Stimulated activated CD4-positive, alpha-beta T cell treated with anti-CD3 and anti-CD28 coated beads, Interleukin-1b, Interleukin-23, amount 100 ng/mL, for 4 hours (primary cell): ENCODE measurements around the gene FAIM.
"Not testable (repeated sequence)": the region's sequence is repeated elsewhere in the genome, so short reads cannot be mapped to it uniquely, and the experiment has no call there.

Source experiments
- DNase-seq, 2 donors: peaks; one replicate each; pipeline ENCODE4 v3.0.0-alpha.2; 2020; ENCODE audit warnings: low read depth in 2 of 2

The FAIM gene, protein sequence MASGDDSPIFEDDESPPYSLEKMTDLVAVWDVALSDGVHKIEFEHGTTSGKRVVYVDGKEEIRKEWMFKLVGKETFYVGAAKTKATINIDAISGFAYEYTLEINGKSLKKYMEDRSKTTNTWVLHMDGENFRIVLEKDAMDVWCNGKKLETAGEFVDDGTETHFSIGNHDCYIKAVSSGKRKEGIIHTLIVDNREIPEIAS

DNA sequence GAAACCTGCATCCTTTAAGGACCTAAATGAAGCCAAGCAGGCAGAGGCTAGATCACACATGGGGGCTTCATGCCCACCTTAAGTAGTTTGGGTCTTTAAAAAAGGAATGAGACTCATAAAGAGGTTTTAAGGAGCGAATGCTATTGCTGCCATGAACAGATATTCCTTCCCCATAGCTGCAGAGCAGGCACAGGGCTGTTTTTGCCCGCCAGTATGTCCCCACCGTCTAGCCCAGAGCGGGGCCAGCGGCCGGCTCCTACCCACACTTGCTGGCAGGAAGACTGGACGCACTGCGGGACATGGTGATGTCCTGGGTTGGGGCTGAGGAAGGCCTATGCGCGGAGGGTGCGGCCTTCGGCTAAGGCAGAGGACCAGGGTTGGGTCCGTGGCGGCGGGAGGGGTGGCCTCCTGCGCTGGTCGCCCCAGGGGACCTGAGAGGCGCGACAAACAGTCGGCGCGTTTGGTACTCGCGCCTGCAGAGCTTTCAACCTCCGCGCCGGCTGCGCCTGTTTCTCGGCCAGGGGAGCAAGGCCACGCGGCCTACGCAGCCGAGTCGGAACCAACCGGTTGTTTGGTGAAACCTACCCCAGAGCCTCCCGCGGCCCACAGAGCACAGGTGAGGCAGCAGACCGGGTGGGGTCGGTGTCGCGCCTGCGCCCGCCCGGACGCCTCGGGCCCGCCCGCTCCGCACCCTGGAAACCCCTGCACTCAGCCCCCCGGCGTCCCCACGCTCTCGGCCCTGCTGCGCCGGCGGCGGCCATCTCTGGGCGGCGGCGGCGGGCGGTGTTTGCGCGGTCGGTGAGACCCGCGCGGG lies at the start of gene FAIM:
FAIM (plus strand) TSS at position 450 of the 814 bp plus-strand sequence. CDS start 10,956 bp downstream, outside the sequence.
- DNase-seq = peak; percentile 33 to 56

- no peak for DNase-seq
These were observed 49.4 kb upstream of the FAIM start for GRCh38 chr3:138559134-138559533.

DNA sequence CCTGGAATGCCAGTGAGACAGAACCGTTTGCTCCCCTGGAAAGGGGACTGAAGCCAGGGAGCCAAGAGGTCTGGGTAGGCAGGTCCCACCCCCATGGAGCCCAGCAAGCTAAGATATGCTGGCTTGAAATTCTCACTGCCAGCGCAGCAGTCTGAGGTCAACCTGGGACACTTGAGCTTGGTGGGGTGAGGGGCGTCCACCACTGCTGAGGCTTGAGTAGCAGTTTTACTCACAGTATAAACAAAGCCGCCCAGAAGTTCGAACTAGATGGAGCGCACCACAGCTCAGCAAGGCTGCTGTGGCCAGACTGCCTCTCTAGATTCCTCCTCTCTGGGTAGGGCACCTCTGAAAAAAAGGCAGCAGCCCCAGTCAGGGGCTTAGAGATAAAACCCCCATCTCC lies 48.1 kb upstream of the FAIM start:
- no peak for DNase-seq

- not testable (repeated sequence) for DNase-seq
These were observed 45.7 kb upstream of the FAIM start for GRCh38 chr3:138562902-138563301.

- DNase-seq = not testable (repeated sequence)
These were observed 42.3 kb upstream of the FAIM start for GRCh38 chr3:138566293-138566692.

DNA sequence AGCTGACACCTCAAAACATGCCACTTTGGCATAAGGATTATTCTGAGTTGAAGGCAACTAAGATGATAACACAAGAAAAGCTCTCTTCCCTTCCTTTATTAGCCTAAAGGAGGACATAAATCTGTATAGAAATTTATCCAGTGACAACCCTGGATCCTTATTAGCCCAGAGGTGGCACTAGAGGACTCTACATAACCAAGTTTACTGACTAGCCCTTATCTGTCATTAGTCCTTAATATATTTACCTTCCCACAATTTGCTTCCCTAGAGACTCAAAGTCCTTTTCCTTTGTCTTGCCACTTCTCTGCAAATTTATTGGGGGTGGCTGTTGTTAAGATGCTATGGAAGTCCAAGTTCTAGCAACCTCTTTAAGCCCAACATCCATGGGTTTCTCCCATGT lies 41.2 kb upstream of the FAIM start:
- DNase-seq = no peak

DNA sequence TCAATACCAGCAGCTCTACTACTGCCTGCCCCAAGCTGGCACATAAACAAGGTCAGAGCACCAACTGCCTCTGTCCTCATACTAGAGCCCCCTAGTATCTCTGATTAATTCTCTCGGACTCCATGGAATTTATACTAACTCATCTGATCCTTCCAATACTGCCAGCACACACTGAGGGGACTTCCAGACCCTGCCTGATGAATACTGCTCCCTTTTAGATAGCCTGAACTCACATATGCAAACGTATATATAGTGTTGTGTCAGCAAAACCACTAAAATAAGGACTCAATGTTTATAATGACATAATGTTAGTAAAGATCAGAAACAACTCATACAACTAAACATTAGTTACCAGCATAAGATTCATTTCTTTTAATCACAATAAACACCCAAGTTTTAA lies 39.5 kb upstream of the FAIM start:
- DNase-seq = no peak

GRCh38 chr3:138569624-138570023 lies 38.9 kb upstream of the FAIM start:
- DNase-seq = not testable (repeated sequence)

DNA sequence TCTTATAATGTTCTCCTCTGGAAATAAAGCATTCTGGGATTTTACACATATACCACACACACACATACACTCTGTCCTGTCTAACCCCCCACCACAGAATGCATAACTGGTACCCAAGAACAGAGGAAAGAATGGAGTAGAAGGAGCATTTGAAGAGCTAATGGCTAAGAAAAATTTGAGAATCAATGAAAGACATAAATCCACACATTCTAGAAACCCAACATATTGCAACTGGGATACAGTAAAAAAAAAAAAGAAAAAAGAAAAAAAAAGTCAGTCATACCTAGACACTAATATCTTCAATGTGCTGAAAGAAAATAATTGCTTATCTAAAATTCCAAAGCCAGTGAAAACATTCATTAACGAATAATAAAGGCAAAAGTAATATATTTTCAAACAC lies 35.4 kb upstream of the FAIM start:
- no peak for DNase-seq

DNA sequence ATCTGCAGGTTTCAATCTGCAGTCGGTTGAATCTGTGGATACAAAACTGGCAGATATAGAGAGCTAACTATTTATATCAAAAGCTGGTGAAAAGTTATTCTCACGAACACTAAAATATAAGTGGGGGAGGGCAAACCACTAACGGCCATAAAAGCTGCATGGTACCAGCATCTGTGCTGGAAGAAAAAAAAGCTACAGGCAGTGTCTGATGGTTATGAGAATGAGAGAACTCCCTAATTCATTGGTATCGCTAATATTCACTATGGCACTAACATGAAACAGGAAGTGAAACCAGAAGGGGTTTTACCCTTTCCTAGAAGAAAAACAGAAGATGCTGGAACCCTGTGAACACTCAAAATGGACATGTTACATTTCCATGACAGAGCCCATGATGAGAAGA lies 30.4 kb upstream of the FAIM start:
- DNase-seq = no peak

DNA sequence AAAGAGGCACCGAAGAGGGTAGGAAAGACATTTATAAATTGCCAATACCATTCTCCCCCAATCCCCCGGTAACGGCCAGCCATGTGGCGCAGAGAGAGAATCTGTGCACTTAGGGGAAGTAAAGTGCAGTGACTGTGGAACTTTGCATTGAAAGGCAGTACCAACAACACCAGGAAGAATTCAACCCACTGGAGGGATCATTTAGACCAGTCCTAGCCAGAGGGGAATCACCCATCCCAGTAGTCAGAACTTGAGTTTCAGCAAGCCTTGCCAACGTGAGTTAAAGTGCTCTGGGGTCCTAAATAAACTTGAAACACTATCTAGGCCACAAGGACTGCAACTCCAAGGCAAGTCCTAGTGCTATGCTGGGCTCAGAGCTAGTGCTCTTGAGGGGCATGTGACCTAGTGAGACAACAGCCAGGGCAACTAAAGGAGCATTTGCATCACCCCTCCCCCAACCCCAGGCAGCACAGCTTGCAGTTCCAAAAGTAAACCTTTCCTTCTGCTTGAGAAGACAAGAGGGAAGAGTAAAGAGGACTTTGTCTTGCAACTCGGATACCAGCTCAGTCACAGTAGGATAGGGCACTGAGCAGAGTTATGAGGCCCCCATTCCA lies 29.5 kb upstream of the FAIM start:
- DNase-seq = no peak

- no peak for DNase-seq
These were observed 21.2 kb upstream of the FAIM start for GRCh38 chr3:138587374-138587773.

- DNase-seq = no peak
These were observed 20.1 kb upstream of the FAIM start for GRCh38 chr3:138588445-138588844.

DNA sequence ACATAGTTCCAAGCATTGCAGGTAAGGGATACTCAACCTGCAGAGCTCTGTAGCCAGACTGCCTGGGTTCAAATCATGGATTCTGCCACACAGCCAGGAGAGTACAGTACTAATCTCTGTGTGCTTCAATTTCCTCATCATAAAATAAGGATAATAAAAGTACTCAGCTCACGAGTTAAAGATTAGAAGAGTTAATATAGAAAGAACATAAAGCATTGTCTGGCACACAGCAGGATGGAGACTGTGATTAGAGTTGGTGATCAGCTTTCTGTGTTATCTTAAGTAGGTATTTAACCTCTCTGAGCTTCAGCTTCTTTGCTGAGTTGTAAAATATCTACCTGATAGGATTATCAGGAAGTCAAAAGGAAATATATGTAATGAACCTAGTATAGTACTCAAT lies 17.2 kb upstream of the FAIM start:
- no peak for DNase-seq

DNA sequence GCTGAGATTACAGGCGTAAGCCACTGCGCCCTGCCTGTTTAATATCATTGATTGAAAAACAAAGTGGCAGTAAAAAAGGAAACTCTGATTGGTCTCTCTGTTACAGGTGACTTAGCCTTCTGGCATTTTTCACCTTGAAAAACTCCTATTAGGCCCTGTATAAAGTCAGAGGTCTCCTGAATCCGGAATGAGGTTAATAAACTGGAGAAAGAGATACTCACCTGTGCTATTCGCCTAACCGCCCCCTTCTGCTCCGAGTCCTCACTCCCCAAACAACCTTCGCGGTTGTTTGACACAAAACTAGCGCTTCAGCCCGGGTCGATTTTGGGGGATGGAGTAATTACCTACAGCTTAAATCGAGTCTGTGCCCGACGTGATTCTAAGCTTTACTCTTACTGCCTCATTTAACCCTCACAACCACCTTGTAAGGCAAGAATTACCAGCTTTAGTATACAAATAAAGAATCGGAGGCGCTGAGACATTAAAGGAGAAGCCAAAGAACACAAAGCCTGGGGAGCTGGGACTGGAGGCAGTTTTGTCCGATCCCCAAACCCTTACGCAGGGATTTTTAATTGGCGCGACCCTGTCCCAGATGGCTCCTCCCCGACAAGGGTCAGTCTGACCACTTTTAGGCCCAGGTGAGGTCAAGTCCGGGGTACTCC lies 15.0 kb upstream of the FAIM start:
- DNase-seq = no peak

- DNase-seq = peak; percentile 72 to 79
These were observed 14.2 kb upstream of the FAIM start, which contains the start of gene CEP70 for GRCh38 chr3:138594150-138594934. CEP70 (minus strand) TSS chr3:138594260; CDS start chr3:138572927, 21,333 bp downstream.

- DNase-seq = no peak
These were observed 13.5 kb upstream of the FAIM start for GRCh38 chr3:138594935-138595610.

DNA sequence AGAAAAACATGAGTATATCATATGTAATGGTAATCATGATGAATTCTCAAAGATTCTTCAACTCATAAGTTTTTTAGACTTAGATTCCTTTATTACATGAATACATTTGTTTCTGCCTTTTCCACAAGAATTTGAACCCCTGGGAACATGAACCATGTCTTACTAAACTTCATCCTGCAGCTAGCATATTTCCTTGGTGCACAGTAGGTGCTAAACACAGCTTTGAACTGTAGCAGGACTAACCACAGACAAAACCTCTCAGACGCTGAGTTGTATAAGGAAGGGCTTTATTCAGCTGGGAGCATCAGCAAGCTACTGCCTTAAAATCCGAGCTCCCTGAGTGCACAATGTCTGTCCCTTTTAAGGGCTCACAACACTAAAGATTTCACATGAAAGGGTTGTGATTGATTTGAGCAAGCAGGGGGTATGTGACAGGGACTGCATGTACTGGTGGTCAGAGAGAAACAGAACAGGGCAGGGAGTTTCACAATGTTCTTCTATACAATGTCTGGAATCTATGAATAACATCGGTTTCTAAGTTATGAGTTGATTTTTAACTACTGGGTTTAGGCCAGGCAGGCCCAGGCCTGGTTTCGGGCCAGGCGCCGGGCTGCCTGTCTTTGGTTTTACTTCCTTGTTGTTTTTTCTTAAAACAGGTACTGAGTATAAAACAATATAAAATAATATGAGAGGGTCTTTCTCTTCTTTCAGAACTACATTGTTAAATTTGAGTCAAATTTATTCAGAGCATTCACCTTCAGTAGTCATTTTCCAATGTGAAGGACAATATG lies 11.2 kb upstream of the FAIM start:
- DNase-seq = not testable (repeated sequence)

DNA sequence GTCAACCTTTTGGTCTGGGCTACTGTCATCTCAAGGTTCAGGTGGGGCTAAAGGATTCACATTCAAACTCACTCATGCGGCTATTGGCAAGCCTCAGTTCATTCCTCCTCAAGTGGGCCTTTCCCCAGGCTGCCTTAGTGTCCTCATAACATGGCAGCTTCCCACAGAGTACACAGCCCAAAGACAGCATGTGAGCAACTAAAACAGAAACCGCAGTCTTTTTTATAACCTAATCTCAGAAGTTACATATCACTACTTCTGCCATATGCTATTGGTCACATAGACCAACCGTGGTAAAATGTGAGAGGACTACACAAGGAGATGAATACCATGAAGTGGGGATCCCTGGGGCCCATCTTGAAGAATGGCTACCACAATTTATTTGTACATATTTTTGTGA lies 10.0 kb upstream of the FAIM start:
- no peak for DNase-seq

DNA sequence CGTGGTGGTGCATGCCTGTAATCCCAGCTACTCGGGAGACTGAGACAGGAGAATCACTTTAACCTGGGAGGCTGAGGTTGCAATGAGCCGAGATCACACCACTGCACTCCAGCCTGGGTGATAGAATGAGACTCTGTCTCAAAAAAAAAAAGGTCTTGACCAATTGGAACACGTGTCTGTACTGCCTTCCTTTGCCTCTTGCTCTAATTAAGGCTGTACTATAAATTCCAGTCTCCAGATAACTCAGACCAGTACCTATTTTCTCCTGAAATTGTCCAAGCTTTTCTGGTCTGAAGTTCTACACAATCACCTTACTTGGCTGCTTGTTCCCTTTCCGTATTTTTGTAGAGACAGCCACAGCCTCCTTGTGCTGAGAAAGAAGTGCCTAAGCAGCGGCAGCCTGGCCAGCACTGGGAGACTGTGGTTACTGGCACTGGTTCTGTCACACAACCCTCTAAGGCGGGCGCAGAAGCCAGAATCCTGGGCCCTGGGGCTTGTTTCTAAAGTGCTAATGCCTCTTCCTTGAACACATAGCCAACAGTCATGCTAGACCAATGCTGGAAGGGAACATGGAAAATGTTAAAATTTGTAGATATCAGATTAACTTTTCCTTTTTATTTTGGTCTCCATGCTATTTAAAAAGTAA lies 8.3 kb upstream of the FAIM start:
- no peak for DNase-seq
